Dendritic cell treated with granulocyte-macrophage colony-stimulating factor and Interleukin-4, amounts not matched to agents 40 ng/mL and 50 ng/mL, for 4 days (primary cell): ENCODE data around the gene TMEM174.

ENCODE experiments used
- H3K27ac Mint-ChIP-seq: one replicate; pipeline ENCODE4 v1.8.0; 2022; ENCODE audit warnings: mild to moderate bottlenecking, mixed read lengths
- H3K27me3 Mint-ChIP-seq: one replicate; pipeline ENCODE4 v1.8.0; 2022; ENCODE audit warnings: mild to moderate bottlenecking, mixed read lengths
- H3K36me3 Mint-ChIP-seq: one replicate; pipeline ENCODE4 v1.8.0; 2022; ENCODE audit warnings: low read depth, mixed read lengths
- H3K4me1 Mint-ChIP-seq: one replicate; pipeline ENCODE4 v1.8.0; 2022; ENCODE audit warnings: low read depth, mixed read lengths
- H3K4me3 Mint-ChIP-seq: one replicate; pipeline ENCODE4 v1.8.0; 2022; ENCODE audit warnings: mild to moderate bottlenecking, moderate library complexity, mixed read lengths
- H3K9me3 Mint-ChIP-seq: one replicate; pipeline ENCODE4 v1.8.0; 2022; ENCODE audit warnings: mixed read lengths
- intact Hi-C: fragments of 100-400 bp; cut with micrococcal nuclease; formaldehyde crosslinking; loops from one replicate; pipeline ENCODE4 v1.15.0; 2022

TMEM174 gene

DNA sequence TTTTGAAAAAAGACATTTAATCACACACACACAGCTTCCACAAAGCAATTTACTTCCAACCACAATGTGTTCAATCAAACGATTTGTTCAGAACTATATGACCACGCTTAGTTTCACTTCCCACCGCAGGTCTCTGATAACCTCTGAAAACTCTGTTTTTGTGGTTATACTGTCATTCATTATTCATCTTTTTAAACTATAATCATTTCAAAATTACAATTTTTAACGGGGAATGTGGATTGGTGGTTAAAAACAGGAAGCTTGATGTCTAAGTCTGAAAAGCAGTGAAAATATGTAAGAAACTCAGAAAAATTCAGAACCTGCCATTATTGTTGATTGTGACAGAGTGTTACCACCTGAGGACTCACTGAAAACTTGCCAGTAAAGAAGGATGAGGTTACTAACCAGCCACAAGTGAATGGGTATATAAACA lies 12.7 kb upstream of the TMEM174 start:
- H3K9me3 Mint-ChIP-seq: no peaks in the 10 kb centered on the region
- H3K36me3 Mint-ChIP-seq: no peaks in the 10 kb centered on the region
- H3K4me1 Mint-ChIP-seq: peaks cover 9% of the 10 kb centered on the region
- no peak overlapping the region for H3K27ac Mint-ChIP-seq
- no peak overlapping the region for H3K4me3 Mint-ChIP-seq
- peaks cover 84% of the 10 kb centered on the region for H3K27me3 Mint-ChIP-seq
- intact Hi-C loops: no loop called here

DNA sequence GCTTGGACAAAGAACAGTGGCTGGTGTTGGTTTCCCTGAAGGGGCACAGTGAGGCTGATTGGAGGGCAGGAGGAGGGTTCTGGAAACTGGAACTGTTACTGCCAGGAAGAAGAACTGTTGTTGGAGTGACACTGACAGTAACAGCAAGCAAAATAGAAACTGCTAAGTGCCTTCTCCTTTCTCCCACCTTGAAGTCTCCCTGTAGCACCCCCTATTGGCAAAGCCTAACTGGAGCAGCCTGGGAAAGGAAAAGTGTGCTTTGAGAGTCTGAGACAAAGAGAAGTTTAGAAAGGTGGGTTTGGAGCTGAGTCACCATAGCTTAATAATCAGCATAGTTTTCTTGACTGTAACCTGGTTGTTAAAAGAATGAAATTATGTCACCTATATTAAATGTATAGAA lies 2.5 kb upstream of the TMEM174 start:
- Mint-ChIP-seq H3K36me3 (no peaks in the 10 kb centered on the region), H3K4me3 (no peak overlapping the region), H3K27me3 (peaks cover 83% of the 10 kb centered on the region), H3K9me3 (no peaks in the 10 kb centered on the region), H3K4me1 (no peaks in the 10 kb centered on the region), H3K27ac (no peak overlapping the region)
- intact Hi-C loops: no loop called here

DNA sequence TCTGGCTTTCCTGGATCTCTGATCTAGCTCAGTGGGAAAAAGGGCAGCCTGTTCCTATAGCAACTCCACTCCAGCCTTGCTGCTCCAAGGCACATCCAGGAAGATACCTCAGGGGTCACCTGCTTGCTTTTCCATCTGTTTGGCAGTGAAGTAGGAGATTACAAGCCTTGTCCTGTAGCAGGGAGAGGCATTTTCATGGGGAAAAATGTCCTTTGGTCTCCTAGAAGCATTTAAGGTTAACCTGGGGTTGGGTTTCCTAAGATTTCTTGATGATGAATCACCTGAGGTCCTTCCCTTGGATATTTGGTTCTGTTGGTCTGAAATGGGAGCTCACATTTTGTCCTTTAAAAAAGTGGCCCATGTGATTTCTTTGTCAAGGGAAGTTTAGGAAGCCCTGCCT lies 1.5 kb upstream of the TMEM174 start:
- Mint-ChIP-seq H3K4me3 (no peak overlapping the region), H3K27ac (no peak overlapping the region), H3K4me1 (no peaks in the 10 kb centered on the region), H3K36me3 (no peaks in the 10 kb centered on the region), H3K27me3 (peaks cover 84% of the 10 kb centered on the region), H3K9me3 (no peaks in the 10 kb centered on the region)
- intact Hi-C loops: no loop called here

DNA sequence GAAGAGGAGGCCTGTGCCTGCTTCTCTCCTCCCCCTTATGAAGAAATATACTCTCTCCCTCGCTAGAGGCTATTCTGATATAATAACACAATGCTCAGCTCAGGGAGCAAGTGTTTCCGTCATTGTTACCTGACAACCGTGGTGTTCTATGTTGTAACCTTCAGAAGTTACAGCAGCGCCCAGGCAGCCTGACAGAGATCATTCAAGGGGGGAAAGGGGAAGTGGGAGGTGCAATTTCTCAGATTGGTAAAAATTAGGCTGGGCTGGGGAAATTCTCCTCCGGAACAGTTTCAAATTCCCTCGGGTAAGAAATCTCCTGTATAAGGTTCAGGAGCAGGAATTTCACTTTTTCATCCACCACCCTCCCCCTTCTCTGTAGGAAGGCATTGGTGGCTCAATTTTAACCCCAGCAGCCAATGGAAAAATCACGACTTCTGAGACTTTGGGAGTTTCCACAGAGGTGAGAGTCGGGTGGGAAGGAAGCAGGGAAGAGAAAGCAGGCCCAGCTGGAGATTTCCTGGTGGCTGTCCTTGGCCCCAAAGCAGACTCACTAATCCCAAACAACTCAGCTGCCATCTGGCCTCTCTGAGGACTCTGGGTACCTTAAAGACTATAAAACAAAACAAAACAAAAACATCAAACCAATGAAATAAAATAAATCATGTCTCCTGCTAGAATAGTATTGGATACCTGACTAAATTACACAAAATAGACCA lies 1.3 kb downstream of the TMEM174 start:
- Mint-ChIP-seq H3K27ac (no peak overlapping the region), H3K36me3 (no peaks in the 10 kb centered on the region), H3K4me1 (no peaks in the 10 kb centered on the region), H3K27me3 (peaks cover 86% of the 10 kb centered on the region), H3K4me3 (no peak overlapping the region), H3K9me3 (no peaks in the 10 kb centered on the region)
- intact Hi-C loops: no loop called here

DNA sequence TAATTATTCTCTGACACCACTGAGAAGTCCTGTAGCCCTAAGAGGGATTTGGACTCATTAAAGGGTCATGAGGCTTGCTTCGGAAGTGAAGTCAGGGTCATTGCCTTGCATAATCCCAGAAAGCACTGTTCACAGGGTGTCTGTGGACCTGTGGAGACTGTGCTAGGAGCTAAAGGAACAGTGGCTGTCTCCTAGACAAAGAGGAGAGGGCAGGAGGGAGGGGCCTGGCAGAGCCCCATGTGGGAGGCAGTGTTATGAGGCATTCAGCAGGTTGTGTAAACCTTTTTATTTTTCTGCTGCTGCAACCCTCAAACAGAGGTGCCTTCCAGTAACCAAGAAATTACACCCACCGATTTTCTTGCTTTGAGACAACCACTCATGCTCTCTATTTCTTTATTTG lies 3.3 kb downstream of the TMEM174 start:
- Mint-ChIP-seq H3K27ac (no peak overlapping the region), H3K27me3 (peaks cover 89% of the 10 kb centered on the region), H3K4me1 (no peaks in the 10 kb centered on the region), H3K4me3 (no peak overlapping the region), H3K9me3 (no peaks in the 10 kb centered on the region), H3K36me3 (no peaks in the 10 kb centered on the region)
- intact Hi-C loops: no loop called here

DNA sequence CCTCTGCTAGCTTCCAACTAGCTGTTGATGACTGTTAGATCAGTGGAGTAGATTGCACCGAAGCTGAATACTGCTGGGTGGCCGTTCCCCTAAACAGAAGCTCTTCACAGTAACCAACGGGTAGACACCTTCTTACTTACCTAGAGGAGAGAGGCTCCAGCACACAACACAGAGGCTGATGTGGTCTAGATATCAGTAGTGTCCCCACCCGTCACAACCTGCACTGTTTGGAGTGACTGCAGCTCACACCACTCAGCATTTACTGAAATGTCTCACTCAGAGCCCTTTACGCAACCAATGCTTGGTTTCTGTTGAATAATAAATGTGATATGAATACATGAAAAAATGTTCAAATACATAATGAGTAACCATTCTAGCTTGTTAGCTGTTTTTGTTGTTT lies 5.3 kb downstream of the TMEM174 start:
- H3K27me3 Mint-ChIP-seq: peaks cover 79% of the 10 kb centered on the region
- no peak overlapping the region for H3K4me3 Mint-ChIP-seq
- H3K9me3 Mint-ChIP-seq: no peaks in the 10 kb centered on the region

DNA sequence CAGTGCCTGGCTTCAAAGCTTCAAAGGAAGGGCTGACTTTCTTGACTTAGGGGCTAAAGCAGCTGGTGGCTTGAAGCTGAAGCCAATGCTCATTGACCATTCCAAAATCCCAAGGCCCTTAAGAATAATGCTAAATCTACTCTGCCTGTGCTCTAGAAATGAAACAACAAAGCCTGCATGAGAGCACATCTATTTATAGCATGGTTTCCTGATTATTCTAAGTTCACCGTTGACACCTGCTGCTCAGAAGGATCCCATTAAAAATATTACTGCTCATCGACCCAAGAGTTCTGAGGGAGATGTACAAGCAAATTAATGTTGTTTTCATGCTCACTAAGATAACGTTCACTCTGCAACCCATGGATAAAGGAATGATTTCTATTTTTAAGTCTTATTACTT lies 6.7 kb downstream of the TMEM174 start:
- H3K4me3 Mint-ChIP-seq: no peak overlapping the region
- intact Hi-C loops: no loop called here

More for the DNA sequence above, 5.3 kb downstream of the TMEM174 start:
- no peaks in the 10 kb centered on the region for H3K36me3 Mint-ChIP-seq
- H3K27ac Mint-ChIP-seq: no peak overlapping the region
- H3K4me1 Mint-ChIP-seq: no peaks in the 10 kb centered on the region
- intact Hi-C loops: no loop called here

DNA sequence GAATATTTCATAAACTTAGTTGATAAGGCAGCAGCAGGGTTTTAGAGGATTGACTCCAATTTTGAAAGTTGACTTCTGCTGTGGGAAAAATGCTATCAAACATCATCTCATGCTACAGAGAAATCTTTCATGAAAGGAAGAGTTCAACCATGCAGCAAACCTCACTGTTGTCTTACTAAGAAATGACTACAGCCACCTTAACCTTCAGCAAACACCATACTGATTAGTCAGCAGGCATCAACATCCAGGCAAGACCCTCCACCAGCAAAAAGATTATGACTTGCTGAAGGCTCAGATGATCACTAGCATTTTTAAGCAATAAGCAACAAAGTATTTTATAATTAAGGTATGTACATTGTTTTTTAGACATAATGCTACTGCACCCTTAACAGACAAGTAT lies 7.6 kb downstream of the TMEM174 start:
- intact Hi-C loops: no loop called here
- Mint-ChIP-seq H3K27ac (no peak overlapping the region), H3K9me3 (peaks cover 10% of the 10 kb centered on the region), H3K4me1 (no peaks in the 10 kb centered on the region), H3K36me3 (no peaks in the 10 kb centered on the region), H3K4me3 (no peak overlapping the region), H3K27me3 (peaks cover 68% of the 10 kb centered on the region)

More for the DNA sequence above, 6.7 kb downstream of the TMEM174 start:
- Mint-ChIP-seq H3K27me3 (peaks cover 75% of the 10 kb centered on the region), H3K36me3 (no peaks in the 10 kb centered on the region), H3K9me3 (peaks cover 7% of the 10 kb centered on the region), H3K4me1 (no peaks in the 10 kb centered on the region), H3K27ac (no peak overlapping the region)

DNA sequence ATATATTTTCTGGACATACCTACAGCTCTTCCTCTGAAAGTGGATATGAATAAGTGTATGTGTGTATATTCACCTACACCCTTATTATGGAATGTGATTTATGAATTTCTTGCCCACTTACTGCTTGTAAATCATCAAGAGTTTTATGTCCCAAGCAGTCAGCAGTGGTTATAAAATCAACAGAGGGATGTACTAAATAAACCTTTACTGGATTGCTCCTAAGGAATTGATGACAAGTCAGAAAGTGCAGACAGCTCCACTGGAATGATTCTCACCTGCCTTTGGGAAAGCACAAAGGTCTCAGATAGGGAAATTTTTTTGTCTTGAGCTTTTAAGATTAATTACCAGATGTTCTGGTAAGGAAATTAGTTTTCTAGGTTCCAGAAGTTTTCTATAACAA lies 9.3 kb downstream of the TMEM174 start:
- intact Hi-C loops: no loop called here
- Mint-ChIP-seq H3K27me3 (peaks cover 59% of the 10 kb centered on the region), H3K4me1 (no peaks in the 10 kb centered on the region), H3K9me3 (peaks cover 10% of the 10 kb centered on the region), H3K27ac (no peak overlapping the region), H3K4me3 (no peak overlapping the region), H3K36me3 (no peaks in the 10 kb centered on the region)

DNA sequence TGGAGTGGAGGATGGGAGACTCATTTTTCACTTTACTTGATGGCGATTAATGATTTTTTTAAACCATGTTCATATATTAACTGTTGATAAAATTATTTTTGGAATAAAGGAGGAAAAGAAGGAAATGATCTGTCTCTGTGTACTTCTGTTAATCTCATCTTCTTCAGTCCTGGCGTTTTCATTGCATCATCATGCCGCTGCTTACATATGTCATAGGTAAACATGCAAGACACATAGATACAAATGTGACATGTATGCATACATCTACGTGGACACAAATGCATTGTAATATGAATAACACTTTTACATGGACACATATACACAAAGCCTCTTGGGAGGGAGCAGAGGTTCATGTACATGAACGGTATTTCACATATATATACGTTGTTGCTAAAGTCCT lies 10.0 kb downstream of the TMEM174 start:
- Mint-ChIP-seq H3K4me3 (no peak overlapping the region), H3K9me3 (peaks cover 10% of the 10 kb centered on the region), H3K27ac (no peak overlapping the region), H3K27me3 (peaks cover 56% of the 10 kb centered on the region), H3K36me3 (no peaks in the 10 kb centered on the region), H3K4me1 (no peaks in the 10 kb centered on the region)
- intact Hi-C loops: no loop called here

DNA sequence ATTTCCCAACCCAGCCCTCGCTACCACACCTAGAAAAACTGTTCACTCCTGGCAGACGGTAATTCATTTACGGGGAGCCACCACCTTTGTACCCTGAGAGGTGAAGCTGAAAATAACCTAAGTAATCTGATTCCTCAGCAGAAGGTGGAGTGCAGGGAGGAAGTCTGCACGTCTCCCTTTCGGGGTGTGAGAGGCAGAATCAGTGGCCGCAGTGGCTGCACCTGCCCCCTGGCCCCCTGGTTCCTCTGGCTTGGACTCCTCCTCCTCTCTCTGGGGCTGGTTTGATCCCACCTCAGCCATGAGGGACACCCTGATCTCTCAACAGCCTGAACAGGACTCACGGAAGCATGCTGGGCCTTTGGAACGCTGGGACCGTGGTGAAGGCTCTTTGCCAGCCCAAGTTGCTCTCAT lies 10.5 kb downstream of the TMEM174 start:
- Mint-ChIP-seq H3K4me3 (no peak overlapping the region), H3K27ac (no peak overlapping the region), H3K4me1 (no peaks in the 10 kb centered on the region), H3K9me3 (peaks cover 10% of the 10 kb centered on the region), H3K27me3 (peaks cover 55% of the 10 kb centered on the region), H3K36me3 (no peaks in the 10 kb centered on the region)
- intact Hi-C loops: no loop called here

DNA sequence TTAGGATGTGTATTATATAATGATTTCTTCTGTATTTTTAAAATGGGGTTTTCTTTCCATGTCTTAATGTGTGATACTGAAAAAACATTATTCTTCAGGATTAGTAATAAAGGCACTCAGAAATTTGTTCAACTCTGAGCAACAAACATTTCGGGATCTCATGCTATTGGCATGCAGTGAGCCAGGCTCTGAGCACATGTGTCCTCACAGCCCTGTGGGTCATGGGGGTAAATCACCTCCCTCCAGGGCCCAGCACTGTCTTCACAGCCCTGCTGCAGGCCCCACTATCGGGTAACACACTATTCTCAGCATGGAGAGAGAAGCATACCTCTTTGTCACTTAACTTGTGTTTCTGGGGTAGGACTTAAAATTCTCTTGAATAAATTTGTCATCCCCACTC lies 14.0 kb downstream of the TMEM174 start:
- no peaks in the 10 kb centered on the region for H3K4me1 Mint-ChIP-seq
- H3K36me3 Mint-ChIP-seq: no peaks in the 10 kb centered on the region
- no peak overlapping the region for H3K27ac Mint-ChIP-seq
- H3K4me3 Mint-ChIP-seq: no peak overlapping the region
- H3K9me3 Mint-ChIP-seq: peaks cover 10% of the 10 kb centered on the region
- intact Hi-C loops: no loop called here
- peaks cover 51% of the 10 kb centered on the region for H3K27me3 Mint-ChIP-seq

DNA sequence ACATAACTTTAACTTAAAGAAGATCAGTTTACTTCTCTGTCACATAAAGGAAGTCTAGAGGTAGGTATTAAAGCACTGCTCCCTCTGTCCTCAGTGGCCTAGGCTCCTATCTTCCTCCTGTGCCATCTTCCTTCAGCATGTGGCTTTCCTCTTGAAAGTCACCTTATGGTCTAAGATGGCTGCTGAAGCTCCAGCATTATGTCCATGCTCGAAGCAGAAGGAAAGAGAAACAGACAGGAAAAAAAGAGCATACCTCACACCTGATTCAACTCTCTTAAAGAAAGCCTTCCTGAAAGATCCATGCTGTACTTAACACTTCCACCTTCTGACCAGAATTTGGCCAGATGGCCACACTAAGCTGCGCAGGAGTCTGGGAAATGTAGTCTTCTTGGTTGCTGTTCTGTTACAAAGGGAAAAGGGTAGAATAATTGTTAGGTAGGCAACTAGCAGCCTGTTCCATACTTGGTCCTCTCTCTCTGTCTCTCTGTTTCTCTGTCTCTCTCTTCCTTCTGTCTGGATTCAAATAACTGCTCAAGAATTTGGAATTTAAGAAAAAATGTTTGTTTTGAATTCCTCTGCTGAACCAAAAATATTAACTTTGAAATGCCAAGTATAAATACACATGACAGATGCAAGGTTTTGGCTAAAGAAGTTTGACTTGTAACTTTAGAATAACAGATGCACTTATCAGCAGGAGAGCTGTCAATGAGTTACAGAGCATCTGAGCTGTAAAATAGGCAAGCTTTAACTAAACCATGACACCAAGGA lies 16.0 kb downstream of the TMEM174 start:
- Mint-ChIP-seq H3K4me1 (no peaks in the 10 kb centered on the region), H3K36me3 (no peaks in the 10 kb centered on the region), H3K27ac (no peak overlapping the region), H3K9me3 (peaks cover 10% of the 10 kb centered on the region), H3K27me3 (peaks cover 48% of the 10 kb centered on the region), H3K4me3 (no peak overlapping the region)
- intact Hi-C loops: no loop called here

DNA sequence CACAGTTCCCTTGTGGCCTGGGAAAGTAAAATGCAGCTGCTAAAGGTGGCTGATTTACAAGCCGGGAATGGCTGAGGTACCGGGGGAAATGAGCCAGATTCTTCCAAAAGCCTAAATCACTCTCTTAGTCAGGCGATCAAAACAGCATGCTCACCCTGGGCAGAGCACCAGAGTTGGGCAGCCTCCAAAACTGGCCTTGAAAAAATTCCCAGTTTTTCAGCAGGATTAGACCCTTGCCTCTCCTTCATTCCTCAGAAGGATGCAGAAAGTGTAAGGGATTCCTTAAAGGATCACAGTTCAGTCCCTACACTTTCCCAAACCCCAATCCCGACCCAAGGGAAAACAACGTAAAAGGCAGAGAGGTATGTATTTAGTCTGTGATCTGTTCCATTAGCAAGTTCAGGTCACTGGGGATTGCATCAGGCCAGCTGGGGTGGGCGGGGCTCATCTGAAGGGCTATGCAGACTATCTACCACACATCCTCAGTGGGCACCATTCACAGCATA lies 16.9 kb downstream of the TMEM174 start:
- intact Hi-C loops: no loop called here
- peaks cover 51% of the 10 kb centered on the region for H3K27me3 Mint-ChIP-seq

More for the DNA sequence above, 16.9 kb downstream of the TMEM174 start:
- peaks cover 1% of the 10 kb centered on the region for H3K9me3 Mint-ChIP-seq
- no peaks in the 10 kb centered on the region for H3K4me1 Mint-ChIP-seq
- H3K27ac Mint-ChIP-seq: no peak overlapping the region
- H3K36me3 Mint-ChIP-seq: no peaks in the 10 kb centered on the region
- H3K4me3 Mint-ChIP-seq: no peak overlapping the region
